ENCODE results near the gene ULBP2.
"Not testable (repeated sequence)": the region's sequence is repeated elsewhere in the genome, so short reads cannot be mapped to it uniquely, and the experiment has no call there.

ULBP2 gene

GRCh38 chr6:149953934-149954327 lies 12.1 kb downstream of the ULBP2 start:
- not testable (repeated sequence) for DNase-seq

GRCh38 chr6:149954328-149954983 lies 12.6 kb downstream of the ULBP2 start:
- not testable (repeated sequence) for DNase-seq

- not testable (repeated sequence) for DNase-seq
Measured at GRCh38 chr6:149954984-149955653, 13.3 kb downstream of the ULBP2 start.

GRCh38 chr6:149955654-149956317 lies 14.0 kb downstream of the ULBP2 start:
- DNase-seq, result not testable (repeated sequence)

- DNase-seq, result not testable (repeated sequence)
Measured at GRCh38 chr6:149958124-149958523, 16.3 kb downstream of the ULBP2 start.

- DNase-seq, result not testable (repeated sequence)
Measured at GRCh38 chr6:149959806-149960205, 18.0 kb downstream of the ULBP2 start.

- no peak for DNase-seq
Measured at GRCh38 chr6:149960488-149960887, 18.7 kb downstream of the ULBP2 start.

- DNase-seq, result peak; percentile 18 to 28 (median 23)
Measured at GRCh38 chr6:149961728-149962425, 20.1 kb downstream of the ULBP2 start.

GRCh38 chr6:149962461-149963211 lies 20.8 kb downstream of the ULBP2 start:
- no peak for DNase-seq

- no peak for DNase-seq
Measured at GRCh38 chr6:149963212-149963461, 21.3 kb downstream of the ULBP2 start.

GRCh38 chr6:149963462-149964307 lies 21.9 kb downstream of the ULBP2 start, which contains the start of gene ULBP1:
Gene ULBP1 (plus strand): TSS chr6:149963943. CDS start chr6:149964050, 107 bp downstream.
- DNase-seq, result peak; percentile 90 to 94 (median 93)

- DNase-seq, result peak in 2 of 3 donors; percentile 17 to 38
Measured at GRCh38 chr6:149964308-149965193, 22.7 kb downstream of the ULBP2 start.

GRCh38 chr6:149965194-149966020 lies 23.6 kb downstream of the ULBP2 start:
- peak in 2 of 3 donors; percentile 42 to 55 for DNase-seq

GRCh38 chr6:149966319-149966718 lies 24.5 kb downstream of the ULBP2 start:
- not testable (repeated sequence) for DNase-seq

- DNase-seq, result no peak
Measured at GRCh38 chr6:149967591-149967990, 25.8 kb downstream of the ULBP2 start.

- not testable (repeated sequence) for DNase-seq
Measured at GRCh38 chr6:149967999-149968398, 26.2 kb downstream of the ULBP2 start.

GRCh38 chr6:149968909-149969308 lies 27.1 kb downstream of the ULBP2 start:
- peak in 1 of 3 donors; percentile 12 for DNase-seq

- DNase-seq, result no peak
Measured at GRCh38 chr6:149969635-149970034, 27.8 kb downstream of the ULBP2 start.

GRCh38 chr6:149974394-149974793 lies 32.6 kb downstream of the ULBP2 start:
- not testable (repeated sequence) for DNase-seq

- peak; percentile 75 to 76 (median 76) for DNase-seq
Measured at GRCh38 chr6:149974825-149975224, 33.0 kb downstream of the ULBP2 start.

All from suppressor macrophage treated with lipopolysaccharide for 1 hour (primary cell).